Myocyte (in vitro differentiated cells): ENCODE measurements around the gene NHSL2. TPM values are rescaled to one million over a fixed set of nuclear protein-coding genes. Genes with fewer than 3 reads are reported as not detected.

Experiments
- DNase-seq: peaks from one replicate; pipeline ENCODE4 v3.0.0-alpha.2; 2012; ENCODE audit warnings: low read depth
- total RNA-seq: library from RNA; depleted of rRNA; stranded (reverse); fragments of >200 nt; gene quantifications from 2 replicates; pipeline ENCODE4 v1.2.3, GENCODE V29; 2014

Gene NHSL2
- total RNA-seq, 1 donor from 2014 or later = 0.19 TPM

DNA sequence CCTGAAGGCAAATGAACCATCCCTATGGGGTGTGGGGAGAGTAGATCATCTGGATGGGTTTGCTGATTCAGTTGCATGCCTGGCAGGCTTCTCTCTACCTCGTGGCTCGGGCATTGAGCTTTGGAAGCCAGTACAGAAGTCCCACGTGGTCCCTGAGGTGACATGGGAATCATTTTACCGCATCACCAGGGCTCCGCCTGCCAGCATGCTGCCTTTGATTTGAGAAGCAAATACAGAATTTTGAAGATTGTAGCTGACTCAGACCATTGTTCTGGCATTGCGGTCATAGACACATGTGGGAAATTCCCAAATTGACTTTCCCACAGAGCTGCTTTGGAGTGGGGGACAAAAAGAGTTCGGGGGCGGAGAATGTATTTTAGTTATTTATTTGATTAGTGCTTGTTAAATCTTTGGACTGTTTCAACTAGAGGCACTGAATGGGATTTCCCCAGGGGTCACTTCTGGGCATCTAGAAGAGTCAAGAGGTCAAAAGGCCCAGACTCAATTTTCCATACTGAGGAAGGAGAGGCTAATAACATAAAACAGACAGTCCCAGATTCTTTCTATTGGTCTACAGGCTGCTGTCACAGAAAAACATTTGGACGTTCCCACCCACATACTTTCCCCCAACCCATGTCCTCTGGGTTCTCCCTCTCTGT, 79.3 kb downstream of the NHSL2 start:
- peak; percentile 43 for DNase-seq

DNA sequence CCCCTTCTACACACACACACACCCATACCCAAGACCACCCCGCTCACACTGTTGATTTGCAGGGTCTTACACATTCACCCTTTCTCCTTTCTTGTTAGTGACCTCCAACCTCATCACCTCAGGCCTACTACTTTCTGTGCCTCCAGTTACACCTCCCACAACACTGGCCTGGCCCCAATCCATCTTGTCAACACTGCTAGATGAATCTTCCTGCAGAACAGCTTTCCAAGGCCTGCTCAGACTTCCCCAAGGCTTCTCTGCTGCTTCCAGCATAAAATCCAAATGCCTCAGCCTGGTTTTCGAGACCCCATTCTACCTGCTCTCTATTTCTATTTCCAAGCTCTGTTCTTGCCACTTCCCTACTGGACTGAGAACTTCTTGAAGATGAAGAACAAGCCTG, 79.9 kb downstream of the NHSL2 start:
- DNase-seq = no peak

DNA sequence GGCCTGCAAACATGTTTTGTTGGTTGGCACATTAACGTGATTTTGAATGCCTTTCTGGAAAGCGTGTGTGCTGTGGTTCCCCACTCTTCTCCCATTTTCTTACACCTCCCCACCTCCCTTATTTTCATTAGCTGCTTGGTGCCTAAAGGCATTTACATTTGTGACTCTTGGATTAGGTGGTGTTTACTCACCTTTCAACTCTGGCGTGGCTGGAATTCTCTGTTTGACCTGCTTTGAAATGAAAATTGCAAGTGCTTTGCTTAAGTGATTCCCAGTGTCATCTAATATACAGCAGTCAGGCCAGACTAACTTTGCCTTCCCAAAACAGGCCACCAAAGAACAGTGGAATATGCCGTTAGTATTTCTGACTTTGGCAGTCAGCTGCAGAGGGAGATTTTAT, 80.5 kb downstream of the NHSL2 start:
- DNase-seq = no peak

- no peak for DNase-seq
Measured at GRCh38 chrX:71992711-71993110, 82.1 kb downstream of the NHSL2 start.

DNA sequence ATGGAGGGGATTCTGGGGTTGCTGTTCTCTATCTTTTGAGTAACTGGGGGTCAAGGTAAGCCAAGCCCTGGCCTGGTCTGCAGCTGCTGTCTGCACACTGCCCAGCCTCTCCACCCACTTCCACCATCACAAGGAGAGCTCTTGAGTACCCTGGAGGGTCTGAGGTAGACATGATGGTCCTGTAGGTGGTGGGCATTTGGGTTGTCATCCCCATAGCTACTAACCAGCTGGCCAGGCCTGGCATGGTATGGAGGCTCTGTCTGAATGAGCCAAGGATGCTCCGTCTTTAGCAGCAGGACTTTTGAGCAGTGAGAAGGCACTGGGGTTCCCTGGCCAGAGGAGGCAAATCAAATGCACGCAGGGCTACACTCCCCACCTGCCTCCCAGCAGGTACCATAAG, 82.7 kb downstream of the NHSL2 start:
- DNase-seq = no peak

DNA sequence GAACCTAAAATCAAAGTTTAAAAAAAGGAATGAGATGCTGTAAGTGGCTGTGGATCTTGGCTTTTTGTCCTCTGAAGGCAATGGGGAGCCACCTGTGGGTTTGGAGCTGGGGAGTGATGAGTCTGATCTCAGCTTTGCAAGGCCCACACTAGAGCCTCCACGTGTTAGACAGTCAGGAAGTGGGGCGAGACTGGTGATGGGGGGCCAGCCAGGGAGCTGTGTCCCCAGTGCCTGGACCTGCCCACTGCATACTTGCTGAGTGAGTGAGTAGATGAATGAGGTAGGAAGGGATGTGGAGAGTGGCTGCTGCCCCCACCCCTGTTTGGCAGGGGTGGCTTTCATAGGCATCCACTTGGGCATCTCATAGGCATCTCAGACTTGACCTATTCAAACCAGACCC, 84.0 kb downstream of the NHSL2 start:
- DNase-seq = no peak

DNA sequence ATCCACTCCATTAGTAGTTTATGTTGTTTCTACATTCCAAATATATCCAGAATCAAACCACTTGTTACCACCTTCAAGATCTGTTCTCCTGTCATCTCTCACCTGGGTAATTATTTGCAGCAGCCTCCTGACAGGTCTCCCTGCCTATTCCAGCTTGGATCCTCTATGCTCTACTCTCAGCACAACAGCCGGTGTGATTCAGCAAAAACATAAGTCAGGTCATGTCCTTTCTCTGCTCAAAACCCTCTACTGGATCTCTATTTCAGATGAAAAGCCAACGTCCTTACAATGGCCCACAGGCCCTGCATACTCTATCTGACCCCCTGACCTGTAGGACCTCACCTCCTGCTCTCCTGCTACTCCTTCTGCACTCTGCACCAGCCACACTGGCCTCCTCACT, 84.5 kb downstream of the NHSL2 start:
- no peak for DNase-seq

GRCh38 chrX:71996136-71996535, 85.5 kb downstream of the NHSL2 start:
- peak; percentile 20 for DNase-seq

DNA sequence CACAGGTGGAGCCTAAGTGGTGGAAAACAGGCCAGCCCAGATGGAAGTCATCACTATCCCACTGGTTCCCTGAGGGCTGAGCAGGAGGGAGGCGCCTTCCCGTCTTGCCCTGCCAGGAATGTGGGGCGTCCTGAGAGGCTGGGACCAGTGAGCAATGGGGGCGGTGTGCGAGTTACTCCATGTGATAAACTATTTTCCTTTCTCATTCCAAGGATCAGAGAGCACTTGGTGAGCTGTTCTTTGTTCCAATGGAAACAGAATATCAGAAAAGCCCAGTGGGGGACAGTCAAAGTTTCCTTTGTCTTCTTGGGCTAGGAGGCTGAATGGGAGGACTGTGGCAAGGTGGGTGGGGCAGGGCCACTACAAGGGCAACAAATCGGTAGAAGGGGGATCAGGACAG, 86.2 kb downstream of the NHSL2 start:
- no peak for DNase-seq

GRCh38 chrX:71997320-71997719, 86.7 kb downstream of the NHSL2 start:
- DNase-seq = no peak

- peak; percentile 35 for DNase-seq
Measured at GRCh38 chrX:71998836-71999509, 88.3 kb downstream of the NHSL2 start.

- no peak for DNase-seq
Measured at GRCh38 chrX:71999535-71999934, 88.9 kb downstream of the NHSL2 start.

GRCh38 chrX:72001471-72001870, 90.8 kb downstream of the NHSL2 start:
- DNase-seq = no peak

- DNase-seq = no peak
Measured at GRCh38 chrX:72001906-72002305, 91.3 kb downstream of the NHSL2 start.

- DNase-seq = peak; percentile 35
Measured at GRCh38 chrX:72002875-72003274, 92.2 kb downstream of the NHSL2 start.

GRCh38 chrX:72003811-72004750, 93.4 kb downstream of the NHSL2 start:
- peak; percentile 44 for DNase-seq

GRCh38 chrX:72005046-72005445, 94.4 kb downstream of the NHSL2 start:
- no peak for DNase-seq

GRCh38 chrX:72006461-72006860, 95.8 kb downstream of the NHSL2 start:
- DNase-seq = no peak

GRCh38 chrX:72009731-72010130, 99.1 kb downstream of the NHSL2 start:
- no peak for DNase-seq

GRCh38 chrX:72011734-72012133, 101.1 kb downstream of the NHSL2 start:
- no peak for DNase-seq

GRCh38 chrX:72015383-72015782, 104.7 kb downstream of the NHSL2 start:
- DNase-seq = no peak
